ENCODE measurements around the gene MYO9B. TPM values are rescaled to one million over a fixed set of nuclear protein-coding genes. Genes with fewer than 3 reads are reported as not detected.

MYO9B gene
- total and polyA plus RNA-seq, 2 of the 13 experiments (the other 11 are each of a cell fraction or from before 2014, with no cell fraction given): 18.0 to 18.3 TPM

DNA sequence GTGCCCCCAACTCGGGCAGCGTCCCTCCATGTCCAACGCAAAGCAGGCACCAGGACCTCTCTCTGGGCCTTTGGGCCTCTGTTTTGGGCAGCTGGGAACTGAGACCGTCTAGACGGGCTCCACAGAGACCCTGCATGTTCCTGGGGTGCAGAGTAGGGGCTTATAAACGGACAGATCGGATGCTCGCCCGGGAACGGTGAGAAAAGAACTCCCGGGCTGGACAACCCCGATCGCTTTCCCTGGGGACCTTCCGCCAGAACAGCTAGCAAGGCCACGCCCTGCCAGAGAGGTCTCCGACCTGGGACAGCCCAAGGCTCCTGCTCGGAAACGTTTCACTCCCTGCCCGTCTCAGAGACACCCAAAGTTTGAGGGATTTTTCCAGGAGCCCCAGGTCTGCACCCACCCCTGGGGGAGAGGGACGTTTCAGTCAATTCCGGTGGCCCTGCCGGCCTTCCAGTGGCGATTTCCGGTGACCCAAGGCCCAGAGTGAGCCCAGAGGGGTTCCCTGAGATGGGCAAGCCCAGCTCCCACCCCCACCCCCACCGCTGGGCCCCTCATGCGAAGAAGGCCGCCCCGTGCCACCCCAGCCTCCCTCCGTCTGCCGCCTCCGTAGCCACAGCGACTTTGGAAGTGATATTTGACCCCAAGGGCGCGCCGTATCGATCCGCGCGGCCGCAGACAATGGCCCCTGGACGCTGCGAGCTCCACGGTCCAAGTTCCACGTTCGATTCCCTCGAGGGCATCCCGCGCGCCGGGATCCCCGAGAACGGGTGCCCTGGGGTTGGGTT is 168.4 kb downstream of the MYO9B start (continued):
- TF ChIP-seq ZFX (CRISPR knock-in tag; IDR thresholded peaks at IDR 0.05; ENCODE audit: low read depth): peak; percentile 52
- TF ChIP-seq KLF6 (CRISPR knock-in tag; IDR thresholded peaks at IDR 0.05): no peak
- TF ChIP-seq ZNF296 (CRISPR knock-in tag; conservative IDR thresholded peaks at IDR 0.05): peak; percentile 76; the same call in 1 of the 2 replicates
- peak; percentile 88 for TF ChIP-seq HNRNPL (IDR thresholded peaks at IDR 0.05; ENCODE audit: low read depth, low read length)
- peak; percentile 40; the same call in 1 of the 2 replicates for TF ChIP-seq NFIC (IDR thresholded peaks at IDR 0.05; ENCODE audit: low read length)
- TF ChIP-seq, protein P1, sequence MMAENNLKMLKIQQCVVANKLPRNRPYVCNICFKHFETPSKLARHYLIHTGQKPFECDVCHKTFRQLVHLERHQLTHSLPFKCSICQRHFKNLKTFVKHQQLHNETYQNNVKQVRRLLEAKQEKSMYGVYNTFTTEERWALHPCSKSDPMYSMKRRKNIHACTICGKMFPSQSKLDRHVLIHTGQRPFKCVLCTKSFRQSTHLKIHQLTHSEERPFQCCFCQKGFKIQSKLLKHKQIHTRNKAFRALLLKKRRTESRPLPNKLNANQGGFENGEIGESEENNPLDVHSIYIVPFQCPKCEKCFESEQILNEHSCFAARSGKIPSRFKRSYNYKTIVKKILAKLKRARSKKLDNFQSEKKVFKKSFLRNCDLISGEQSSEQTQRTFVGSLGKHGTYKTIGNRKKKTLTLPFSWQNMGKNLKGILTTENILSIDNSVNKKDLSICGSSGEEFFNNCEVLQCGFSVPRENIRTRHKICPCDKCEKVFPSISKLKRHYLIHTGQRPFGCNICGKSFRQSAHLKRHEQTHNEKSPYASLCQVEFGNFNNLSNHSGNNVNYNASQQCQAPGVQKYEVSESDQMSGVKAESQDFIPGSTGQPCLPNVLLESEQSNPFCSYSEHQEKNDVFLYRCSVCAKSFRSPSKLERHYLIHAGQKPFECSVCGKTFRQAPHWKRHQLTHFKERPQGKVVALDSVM (CRISPR knock-in tag; IDR thresholded peaks at IDR 0.05): peak; percentile 43; the same call in 1 of the 2 replicates
- peak; percentile 8; the same call in 1 of the 2 replicates for TF ChIP-seq POGZ (CRISPR knock-in tag; IDR thresholded peaks at IDR 0.05)
- peak; percentile 82 for TF ChIP-seq KAT2B (IDR thresholded peaks at IDR 0.05; ENCODE audit: borderline replicate concordance, low read depth, low read length)
- no peak for TF ChIP-seq CC2D1A (CRISPR knock-in tag; IDR thresholded peaks at IDR 0.05)
- peak; percentile 87 for TF ChIP-seq CBFB (CRISPR knock-in tag; IDR thresholded peaks at IDR 0.05)
- peak; percentile 79 for TF ChIP-seq NR2C2 (CRISPR knock-in tag; IDR thresholded peaks at IDR 0.05; ENCODE audit: borderline replicate concordance)
- TF ChIP-seq, protein P2, sequence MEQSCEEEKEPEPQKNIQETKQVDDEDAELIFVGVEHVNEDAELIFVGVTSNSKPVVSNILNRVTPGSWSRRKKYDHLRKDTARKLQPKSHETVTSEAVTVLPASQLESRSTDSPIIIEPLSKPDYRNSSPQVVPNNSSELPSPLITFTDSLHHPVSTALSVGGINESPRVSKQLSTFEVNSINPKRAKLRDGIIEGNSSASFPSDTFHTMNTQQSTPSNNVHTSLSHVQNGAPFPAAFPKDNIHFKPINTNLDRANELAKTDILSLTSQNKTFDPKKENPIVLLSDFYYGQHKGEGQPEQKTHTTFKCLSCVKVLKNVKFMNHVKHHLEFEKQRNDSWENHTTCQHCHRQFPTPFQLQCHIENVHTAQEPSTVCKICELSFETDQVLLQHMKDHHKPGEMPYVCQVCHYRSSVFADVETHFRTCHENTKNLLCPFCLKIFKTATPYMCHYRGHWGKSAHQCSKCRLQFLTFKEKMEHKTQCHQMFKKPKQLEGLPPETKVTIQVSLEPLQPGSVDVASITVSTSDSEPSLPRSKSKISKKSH (CRISPR knock-in tag; IDR thresholded peaks at IDR 0.05; ENCODE audit: borderline replicate concordance): 0 out of 2 replicates have a peak, but pooled peaks have one; percentile 35
- TF ChIP-seq ZNF205 (CRISPR knock-in tag; IDR thresholded peaks at IDR 0.05): peak; percentile 67; the same call in 1 of the 2 replicates
- peak; percentile 75; the same call in 1 of the 2 replicates for TF ChIP-seq RCOR2 (CRISPR knock-in tag; IDR thresholded peaks at IDR 0.05)
- TF ChIP-seq ZNF33B (CRISPR knock-in tag; IDR thresholded peaks at IDR 0.05): peak; percentile 73; the same call in 1 of the 2 replicates
- TF ChIP-seq MAZ (IDR thresholded peaks at IDR 0.05; ENCODE audit: borderline replicate concordance, low read depth, low read length): no peak; the same call in 1 of the 2 replicates
- TF ChIP-seq MAZ (CRISPR knock-in tag; IDR thresholded peaks at IDR 0.05; ENCODE audit: low read depth): 0 out of 2 replicates have a peak, but pooled peaks have one; percentile 20
- peak; percentile 23 for TF ChIP-seq DMAP1 (CRISPR knock-in tag; IDR thresholded peaks at IDR 0.05)
- TF ChIP-seq, protein P3, sequence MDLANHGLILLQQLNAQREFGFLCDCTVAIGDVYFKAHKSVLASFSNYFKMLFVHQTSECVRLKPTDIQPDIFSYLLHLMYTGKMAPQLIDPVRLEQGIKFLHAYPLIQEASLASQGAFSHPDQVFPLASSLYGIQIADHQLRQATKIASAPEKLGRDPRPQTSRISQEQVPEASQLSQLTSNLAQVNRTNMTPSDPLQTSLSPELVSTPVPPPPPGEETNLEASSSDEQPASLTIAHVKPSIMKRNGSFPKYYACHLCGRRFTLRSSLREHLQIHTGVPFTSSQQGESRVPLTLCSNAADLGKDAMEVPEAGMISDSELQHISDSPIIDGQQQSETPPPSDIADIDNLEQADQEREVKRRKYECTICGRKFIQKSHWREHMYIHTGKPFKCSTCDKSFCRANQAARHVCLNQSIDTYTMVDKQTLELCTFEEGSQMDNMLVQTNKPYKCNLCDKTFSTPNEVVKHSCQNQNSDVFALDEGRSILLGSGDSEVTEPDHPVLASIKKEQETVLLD (CRISPR knock-in tag; IDR thresholded peaks at IDR 0.05; ENCODE audit: low read depth): 0 out of 2 replicates have a peak, but pooled peaks have one; percentile 37
- TF ChIP-seq, protein P4, sequence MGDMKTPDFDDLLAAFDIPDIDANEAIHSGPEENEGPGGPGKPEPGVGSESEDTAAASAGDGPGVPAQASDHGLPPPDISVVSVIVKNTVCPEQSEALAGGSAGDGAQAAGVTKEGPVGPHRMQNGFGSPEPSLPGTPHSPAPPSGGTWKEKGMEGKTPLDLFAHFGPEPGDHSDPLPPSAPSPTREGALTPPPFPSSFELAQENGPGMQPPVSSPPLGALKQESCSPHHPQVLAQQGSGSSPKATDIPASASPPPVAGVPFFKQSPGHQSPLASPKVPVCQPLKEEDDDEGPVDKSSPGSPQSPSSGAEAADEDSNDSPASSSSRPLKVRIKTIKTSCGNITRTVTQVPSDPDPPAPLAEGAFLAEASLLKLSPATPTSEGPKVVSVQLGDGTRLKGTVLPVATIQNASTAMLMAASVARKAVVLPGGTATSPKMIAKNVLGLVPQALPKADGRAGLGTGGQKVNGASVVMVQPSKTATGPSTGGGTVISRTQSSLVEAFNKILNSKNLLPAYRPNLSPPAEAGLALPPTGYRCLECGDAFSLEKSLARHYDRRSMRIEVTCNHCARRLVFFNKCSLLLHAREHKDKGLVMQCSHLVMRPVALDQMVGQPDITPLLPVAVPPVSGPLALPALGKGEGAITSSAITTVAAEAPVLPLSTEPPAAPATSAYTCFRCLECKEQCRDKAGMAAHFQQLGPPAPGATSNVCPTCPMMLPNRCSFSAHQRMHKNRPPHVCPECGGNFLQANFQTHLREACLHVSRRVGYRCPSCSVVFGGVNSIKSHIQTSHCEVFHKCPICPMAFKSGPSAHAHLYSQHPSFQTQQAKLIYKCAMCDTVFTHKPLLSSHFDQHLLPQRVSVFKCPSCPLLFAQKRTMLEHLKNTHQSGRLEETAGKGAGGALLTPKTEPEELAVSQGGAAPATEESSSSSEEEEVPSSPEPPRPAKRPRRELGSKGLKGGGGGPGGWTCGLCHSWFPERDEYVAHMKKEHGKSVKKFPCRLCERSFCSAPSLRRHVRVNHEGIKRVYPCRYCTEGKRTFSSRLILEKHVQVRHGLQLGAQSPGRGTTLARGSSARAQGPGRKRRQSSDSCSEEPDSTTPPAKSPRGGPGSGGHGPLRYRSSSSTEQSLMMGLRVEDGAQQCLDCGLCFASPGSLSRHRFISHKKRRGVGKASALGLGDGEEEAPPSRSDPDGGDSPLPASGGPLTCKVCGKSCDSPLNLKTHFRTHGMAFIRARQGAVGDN (CRISPR knock-in tag; IDR thresholded peaks at IDR 0.05): peak; percentile 65
